Adipocyte (in vitro differentiated cells): ENCODE data around the gene TMEM132D.

Experiments
- DNase-seq: peaks from one replicate; pipeline ENCODE4 v3.0.0-alpha.2; 2015; ENCODE audit warnings: low read depth
- H3K27me3 ChIP-seq: replicated peaks from 2 replicates; pipeline ENCODE4 v1.7.0; 2013; ENCODE audit warnings: mild to moderate bottlenecking, low read length, moderate library complexity; ENCODE audit not compliant: control insufficient read depth, insufficient read depth
- H3K36me3 ChIP-seq: 2 replicates; pipeline ENCODE4 v1.7.0; 2013; ENCODE audit warnings: low read length, mild to moderate bottlenecking, moderate library complexity; ENCODE audit not compliant: control insufficient read depth, insufficient read depth, severe bottlenecking
- H3K4me1 ChIP-seq: 2 replicates; pipeline ENCODE4 v1.7.0; 2013; ENCODE audit warnings: mild to moderate bottlenecking, low read length, moderate library complexity; ENCODE audit not compliant: control insufficient read depth, insufficient read depth
- H3K4me3 ChIP-seq: 2 replicates; pipeline ENCODE4 v1.7.0; 2013; ENCODE audit warnings: mild to moderate bottlenecking, low read length, moderate library complexity
- H3K9ac ChIP-seq: 2 replicates; pipeline ENCODE4 v1.7.0; 2013; ENCODE audit warnings: mild to moderate bottlenecking, low read length, moderate library complexity
- H3K9me3 ChIP-seq: 2 replicates; pipeline ENCODE4 v1.7.0; 2013; ENCODE audit warnings: mild to moderate bottlenecking, low read length, moderate library complexity; ENCODE audit not compliant: control insufficient read depth

TMEM132D gene

GRCh38 chr12:129163861-129164260, 740.0 kb downstream of the TMEM132D start:
- Histone ChIP-seq H3K36me3 (no peaks in the 10 kb centered on the region), H3K27me3 (no peaks in the 10 kb centered on the region), H3K9me3 (peaks cover 6% of the 10 kb centered on the region), H3K4me1 (no peaks in the 10 kb centered on the region), H3K9ac (no peak overlapping the region), H3K4me3 (no peak overlapping the region)
- no peak for DNase-seq

GRCh38 chr12:129163461-129163860, 740.4 kb downstream of the TMEM132D start:
- Histone ChIP-seq H3K9me3 (peaks cover 6% of the 10 kb centered on the region), H3K4me1 (no peaks in the 10 kb centered on the region), H3K27me3 (no peaks in the 10 kb centered on the region), H3K9ac (no peak overlapping the region), H3K4me3 (no peak overlapping the region), H3K36me3 (no peaks in the 10 kb centered on the region)
- DNase-seq: no peak

- Histone ChIP-seq H3K9me3 (peaks cover 6% of the 10 kb centered on the region), H3K27me3 (no peaks in the 10 kb centered on the region), H3K9ac (no peak overlapping the region), H3K4me3 (no peak overlapping the region), H3K36me3 (no peaks in the 10 kb centered on the region), H3K4me1 (no peaks in the 10 kb centered on the region)
- no peak for DNase-seq
Measured at GRCh38 chr12:129162805-129163204, 741.0 kb downstream of the TMEM132D start.

- no peak for DNase-seq
- Histone ChIP-seq H3K4me3 (no peak overlapping the region), H3K9me3 (peaks cover 6% of the 10 kb centered on the region), H3K27me3 (no peaks in the 10 kb centered on the region), H3K9ac (no peak overlapping the region), H3K36me3 (no peaks in the 10 kb centered on the region), H3K4me1 (no peaks in the 10 kb centered on the region)
Measured at GRCh38 chr12:129161511-129161910, 742.3 kb downstream of the TMEM132D start.

- H3K27me3 ChIP-seq: no peaks in the 10 kb centered on the region
- no peaks in the 10 kb centered on the region for H3K36me3 ChIP-seq
- H3K4me1 ChIP-seq: no peaks in the 10 kb centered on the region
- peaks cover 6% of the 10 kb centered on the region for H3K9me3 ChIP-seq
- DNase-seq: no peak
- H3K9ac ChIP-seq: no peak overlapping the region
- H3K4me3 ChIP-seq: no peak overlapping the region
Measured at GRCh38 chr12:129160282-129160681, 743.5 kb downstream of the TMEM132D start.

- Histone ChIP-seq H3K36me3 (no peaks in the 10 kb centered on the region), H3K27me3 (no peaks in the 10 kb centered on the region), H3K4me3 (no peak overlapping the region), H3K9me3 (peaks cover 3% of the 10 kb centered on the region), H3K9ac (no peak overlapping the region), H3K4me1 (no peaks in the 10 kb centered on the region)
- no peak for DNase-seq
Measured at GRCh38 chr12:129152351-129153104, 751.3 kb downstream of the TMEM132D start.

GRCh38 chr12:129150721-129151120, 753.1 kb downstream of the TMEM132D start:
- H3K9ac ChIP-seq: no peak overlapping the region
- no peak for DNase-seq
- H3K4me1 ChIP-seq: no peaks in the 10 kb centered on the region
- peaks cover 3% of the 10 kb centered on the region for H3K9me3 ChIP-seq
- no peak overlapping the region for H3K4me3 ChIP-seq
- no peaks in the 10 kb centered on the region for H3K27me3 ChIP-seq
- no peaks in the 10 kb centered on the region for H3K36me3 ChIP-seq

- DNase-seq: no peak
- H3K4me1 ChIP-seq: no peaks in the 10 kb centered on the region
- no peaks in the 10 kb centered on the region for H3K9me3 ChIP-seq
- no peak overlapping the region for H3K4me3 ChIP-seq
- H3K36me3 ChIP-seq: no peaks in the 10 kb centered on the region
- H3K27me3 ChIP-seq: no peaks in the 10 kb centered on the region
- no peak overlapping the region for H3K9ac ChIP-seq
Measured at GRCh38 chr12:129145381-129145780, 758.4 kb downstream of the TMEM132D start.

GRCh38 chr12:129138776-129139175, 765.0 kb downstream of the TMEM132D start:
- Histone ChIP-seq H3K4me1 (no peaks in the 10 kb centered on the region), H3K9ac (no peak overlapping the region), H3K27me3 (no peaks in the 10 kb centered on the region), H3K4me3 (no peak overlapping the region), H3K9me3 (no peaks in the 10 kb centered on the region), H3K36me3 (no peaks in the 10 kb centered on the region)
- DNase-seq: no peak

- no peaks in the 10 kb centered on the region for H3K36me3 ChIP-seq
- DNase-seq: no peak
- no peaks in the 10 kb centered on the region for H3K9me3 ChIP-seq
- no peaks in the 10 kb centered on the region for H3K4me1 ChIP-seq
- H3K9ac ChIP-seq: no peak overlapping the region
- no peaks in the 10 kb centered on the region for H3K27me3 ChIP-seq
- H3K4me3 ChIP-seq: no peak overlapping the region
Measured at GRCh38 chr12:129136694-129137325, 767.0 kb downstream of the TMEM132D start.

- Histone ChIP-seq H3K36me3 (no peaks in the 10 kb centered on the region), H3K4me1 (no peaks in the 10 kb centered on the region), H3K27me3 (no peaks in the 10 kb centered on the region), H3K9me3 (peaks cover 4% of the 10 kb centered on the region), H3K9ac (no peak overlapping the region), H3K4me3 (no peak overlapping the region)
- no peak for DNase-seq
Measured at GRCh38 chr12:129127771-129128170, 776.1 kb downstream of the TMEM132D start.
